Frontal cortex (tissue), 4 donors: ENCODE results near the gene TRIM72. TPM values are rescaled to one million over a fixed set of nuclear protein-coding genes. Genes with fewer than 3 reads are reported as not detected.
"Not testable (repeated sequence)": the region's sequence is repeated elsewhere in the genome, so short reads cannot be mapped to it uniquely, and the experiment has no call there.

ENCODE experiments used
- DNase-seq, 2 donors: peaks; one replicate each; pipeline ENCODE4 v3.0.0; 2012; ENCODE audit warnings: low spot score in 2 of 2
- FAIRE-seq: peaks from 2 replicates; lab custom pipeline; 2012; peaks lifted over from hg19 to GRCh38; lab: Jason Lieb, UNC
- total RNA-seq: library from RNA; depleted of rRNA; stranded (reverse); fragments of >200 nt; gene quantifications from one replicate; pipeline ENCODE4 v1.2.3, GENCODE V29; 2014
- donor health status: control.
- donor health status: control.
- donor health status: control.

The TRIM72 gene
- total RNA-seq, 1 donor from 2014 or later: 1.2 TPM

- FAIRE-seq (no peak), DNase-seq (no peak)
Observed at GRCh38 chr16:31206776-31207175, 7.1 kb upstream of the TRIM72 start.

GRCh38 chr16:31213342-31213741 is 577 bp upstream of the TRIM72 start:
- DNase-seq: no peak
- FAIRE-seq: no peak

- FAIRE-seq: no peak
- DNase-seq: no peak
Observed at GRCh38 chr16:31214708-31215286, 878 bp downstream of the TRIM72 start.

GRCh38 chr16:31215287-31216162 is 1.6 kb downstream of the TRIM72 start:
- FAIRE-seq (no peak), DNase-seq (peak; percentile 64 to 70)

- FAIRE-seq (no peak), DNase-seq (no peak)
Observed at GRCh38 chr16:31216422-31217135, 2.7 kb downstream of the TRIM72 start, which contains the start of gene PYDC1. Gene PYDC1, minus strand, starts transcription at chr16:31217135. Its CDS starts 107 bp downstream, at chr16:31217028.

- no peak for DNase-seq
- FAIRE-seq: no peak
Observed at GRCh38 chr16:31217136-31217530, 3.2 kb downstream of the TRIM72 start.

- DNase-seq: no peak
- no peak for FAIRE-seq
Observed at GRCh38 chr16:31219154-31219741, 5.3 kb downstream of the TRIM72 start.

GRCh38 chr16:31221357-31222160 is 7.6 kb downstream of the TRIM72 start:
- DNase-seq (peak in 1 of 2 donors; percentile 12), FAIRE-seq (no peak)

- FAIRE-seq (no peak), DNase-seq (no peak)
Observed at GRCh38 chr16:31223044-31223443, 9.1 kb downstream of the TRIM72 start.

GRCh38 chr16:31224092-31224955 is 10.4 kb downstream of the TRIM72 start:
- DNase-seq (no peak), FAIRE-seq (no peak)

- FAIRE-seq (no peak), DNase-seq (no peak)
Observed at GRCh38 chr16:31225193-31225592, 11.3 kb downstream of the TRIM72 start.

- no peak for DNase-seq
Observed at GRCh38 chr16:31228206-31228605, 14.3 kb downstream of the TRIM72 start.

GRCh38 chr16:31229501-31229900 is 15.6 kb downstream of the TRIM72 start:
- FAIRE-seq (no peak), DNase-seq (no peak)

More at GRCh38 chr16:31228206-31228605, 14.3 kb downstream of the TRIM72 start:
- FAIRE-seq: no peak

- FAIRE-seq (no peak), DNase-seq (no peak)
Observed at GRCh38 chr16:31238041-31238440, 24.1 kb downstream of the TRIM72 start.

- DNase-seq (no peak), FAIRE-seq (no peak)
Observed at GRCh38 chr16:31242206-31242605, 28.3 kb downstream of the TRIM72 start.

GRCh38 chr16:31243734-31244670 is 30.1 kb downstream of the TRIM72 start:
- no peak for DNase-seq
- no peak for FAIRE-seq

- FAIRE-seq, DNase-seq: not testable (repeated sequence)
Observed at GRCh38 chr16:31245598-31245997, 31.7 kb downstream of the TRIM72 start.
